GM08714 (cell line): ENCODE data around the gene RABGAP1L.

ENCODE experiments used
- H3K4me3 ChIP-seq: fragments of 200-500 bp; sonication (Bioruptor generic); 2 replicates; pipeline ENCODE4 v1.5.1; 2014; ENCODE audit warnings: mild to moderate bottlenecking, low read length, inconsistent platforms
- ZNF274 ChIP-seq: IDR thresholded peaks from 2 replicates; pipeline ENCODE4 v1.6.1; 2012; ENCODE audit warnings: mild to moderate bottlenecking, low read depth, low read length

RABGAP1L gene

DNA sequence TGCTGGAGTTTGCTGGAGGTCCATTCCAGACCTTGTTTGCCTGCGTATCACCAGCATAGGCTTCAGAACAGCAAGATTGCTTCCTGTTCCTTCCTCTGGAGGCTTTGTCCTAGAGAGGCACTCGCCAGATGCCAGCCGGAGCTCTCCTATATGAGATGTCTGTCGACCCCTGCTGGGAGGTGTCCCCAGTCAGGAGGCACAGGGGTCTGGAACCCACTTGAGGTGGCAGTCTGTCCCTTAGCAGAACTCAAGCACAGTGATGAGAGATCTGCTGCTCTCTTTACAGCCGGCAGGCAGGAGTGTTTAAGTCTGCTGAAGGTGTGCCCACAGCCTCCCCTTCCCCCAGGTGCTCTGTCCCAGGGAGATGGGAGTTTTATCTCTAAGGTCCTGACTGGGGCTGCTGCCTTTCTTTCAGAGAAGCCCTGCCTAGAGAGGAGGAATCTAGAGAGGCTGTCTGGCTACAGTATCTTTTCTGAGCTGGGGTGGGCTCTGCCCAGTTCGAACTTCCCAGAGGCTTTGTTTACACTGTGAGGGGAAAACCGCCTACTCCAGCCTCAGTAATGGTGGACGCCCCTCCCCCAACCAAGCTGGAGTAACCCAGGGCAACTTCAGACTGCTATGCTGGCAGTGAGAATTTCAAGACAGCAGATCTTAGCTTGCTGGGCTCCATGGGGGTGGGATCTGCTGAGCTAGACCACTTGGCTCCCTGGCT lies 493.4 kb downstream of the RABGAP1L start:
- H3K4me3 ChIP-seq = no peak overlapping the region
- no peak for TF ChIP-seq ZNF274

GRCh38 chr1:174654560-174654959 lies 495.2 kb downstream of the RABGAP1L start:
- H3K4me3 ChIP-seq = no peak overlapping the region
- TF ChIP-seq ZNF274 = no peak

DNA sequence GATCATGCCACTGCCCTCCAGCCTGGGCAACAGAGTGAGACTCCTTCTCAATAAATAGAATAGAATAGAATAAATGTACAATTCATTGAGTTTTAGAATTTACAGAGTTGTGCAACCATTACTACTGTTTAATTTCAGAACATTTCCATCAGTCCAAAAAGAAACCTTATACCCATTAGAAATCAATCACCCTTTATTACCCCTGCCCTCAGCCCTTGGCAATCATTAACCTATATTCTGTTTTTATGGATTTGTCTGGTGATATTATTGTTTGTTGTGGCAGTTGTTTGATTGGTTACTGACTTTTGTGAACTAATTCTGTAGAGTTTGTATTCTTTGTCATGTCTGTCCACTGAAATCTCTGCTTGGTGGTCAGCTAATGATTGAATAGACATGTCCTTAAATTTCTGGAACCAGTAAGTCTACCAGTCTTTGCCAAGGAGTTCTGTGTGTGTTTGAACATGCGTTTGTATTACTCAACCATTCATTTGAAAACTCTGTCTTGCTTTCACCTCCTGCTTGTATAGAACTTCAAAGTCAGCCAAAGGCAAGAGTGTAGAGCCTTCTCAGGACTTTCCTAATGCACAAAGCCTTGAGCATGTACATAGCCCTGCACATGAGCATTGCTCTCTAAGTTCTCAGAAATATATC lies 497.2 kb downstream of the RABGAP1L start:
- TF ChIP-seq ZNF274 = no peak
- H3K4me3 ChIP-seq = no peak overlapping the region

DNA sequence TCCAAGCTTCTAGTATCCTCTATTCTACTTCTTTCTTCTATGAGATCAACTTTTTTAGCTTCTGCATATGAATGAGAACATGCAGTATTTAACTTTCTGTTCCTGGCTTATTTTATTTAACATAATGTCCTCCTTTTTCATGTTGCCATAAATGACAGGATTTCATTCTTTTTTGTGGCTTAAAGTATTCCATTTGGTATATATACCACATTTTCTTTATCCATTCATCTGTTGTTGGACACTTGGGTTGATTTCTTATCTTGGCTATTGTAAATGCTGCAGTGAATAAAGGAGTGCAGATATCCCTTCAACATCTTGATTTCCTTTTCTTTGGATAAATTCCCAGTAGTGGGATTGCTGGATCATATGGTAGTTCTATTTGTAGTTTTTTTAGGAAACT lies 498.1 kb downstream of the RABGAP1L start:
- no peak for TF ChIP-seq ZNF274
- H3K4me3 ChIP-seq = no peak overlapping the region

GRCh38 chr1:174657893-174658292 lies 498.6 kb downstream of the RABGAP1L start:
- no peak for TF ChIP-seq ZNF274
- no peak overlapping the region for H3K4me3 ChIP-seq

DNA sequence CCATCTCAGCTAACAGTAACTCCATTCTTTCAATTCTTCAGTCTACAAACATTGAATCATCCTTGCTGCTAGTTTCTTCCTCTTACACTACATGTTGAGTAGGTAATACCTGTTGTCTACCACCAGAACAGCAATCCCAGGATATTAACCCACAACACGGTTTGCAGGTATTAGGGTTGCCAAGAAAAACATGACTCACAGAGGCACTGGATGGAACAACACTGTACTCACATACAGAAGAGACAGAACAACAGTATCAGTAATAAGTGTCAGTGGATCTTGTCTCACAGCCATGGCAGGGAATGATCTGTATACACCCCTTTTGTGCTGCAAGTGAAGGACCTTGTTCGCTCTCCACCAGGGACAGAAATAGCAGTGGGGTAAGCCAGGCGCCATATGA lies 500.5 kb downstream of the RABGAP1L start:
- H3K4me3 ChIP-seq = no peak overlapping the region
- TF ChIP-seq ZNF274 = no peak

- no peak overlapping the region for H3K4me3 ChIP-seq
- TF ChIP-seq ZNF274 = no peak
Measured at GRCh38 chr1:174660476-174660875, 501.2 kb downstream of the RABGAP1L start.

DNA sequence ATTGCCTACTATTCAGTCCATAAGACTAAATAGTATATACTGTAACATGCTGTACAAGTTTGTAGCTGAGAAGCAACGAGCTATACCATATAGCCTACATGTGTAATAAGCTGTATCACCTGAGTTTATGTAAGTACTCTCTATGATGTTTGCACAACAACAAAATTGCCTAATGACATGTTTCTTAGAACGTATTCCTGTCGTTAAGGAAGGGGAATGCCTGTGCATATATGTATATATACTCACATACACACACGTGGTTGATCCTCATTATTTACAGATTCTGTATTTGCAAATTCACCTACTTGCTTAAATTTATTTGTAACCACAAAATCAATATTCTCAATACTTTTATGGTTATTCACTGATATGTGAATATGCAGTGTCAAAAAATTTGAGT lies 504.0 kb downstream of the RABGAP1L start:
- no peak for TF ChIP-seq ZNF274
- H3K4me3 ChIP-seq = no peak overlapping the region

- no peak for TF ChIP-seq ZNF274
- H3K4me3 ChIP-seq = no peak overlapping the region
Measured at GRCh38 chr1:174666248-174666647, 506.9 kb downstream of the RABGAP1L start.

- TF ChIP-seq ZNF274 = no peak
- H3K4me3 ChIP-seq = no peak overlapping the region
Measured at GRCh38 chr1:174671826-174672225, 512.5 kb downstream of the RABGAP1L start.

DNA sequence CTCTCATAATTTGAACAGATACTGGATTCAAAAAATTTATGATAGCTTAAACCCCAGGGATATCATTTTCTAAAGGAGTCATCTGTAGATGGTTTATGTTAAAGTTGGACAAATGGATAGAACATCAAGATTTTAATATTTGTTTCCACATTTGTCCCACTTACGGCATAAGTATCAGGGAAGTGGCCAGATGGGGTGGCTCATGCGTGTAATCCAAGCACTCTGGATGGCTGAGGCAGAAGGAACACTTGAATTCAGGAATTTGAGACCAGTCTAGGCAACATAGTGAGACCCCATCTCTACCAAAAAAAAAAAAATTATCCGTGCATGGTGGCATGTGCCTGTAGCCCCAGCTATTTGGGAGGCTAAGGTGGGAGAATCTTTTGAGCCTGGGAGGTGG lies 517.5 kb downstream of the RABGAP1L start:
- no peak overlapping the region for H3K4me3 ChIP-seq
- TF ChIP-seq ZNF274 = no peak

DNA sequence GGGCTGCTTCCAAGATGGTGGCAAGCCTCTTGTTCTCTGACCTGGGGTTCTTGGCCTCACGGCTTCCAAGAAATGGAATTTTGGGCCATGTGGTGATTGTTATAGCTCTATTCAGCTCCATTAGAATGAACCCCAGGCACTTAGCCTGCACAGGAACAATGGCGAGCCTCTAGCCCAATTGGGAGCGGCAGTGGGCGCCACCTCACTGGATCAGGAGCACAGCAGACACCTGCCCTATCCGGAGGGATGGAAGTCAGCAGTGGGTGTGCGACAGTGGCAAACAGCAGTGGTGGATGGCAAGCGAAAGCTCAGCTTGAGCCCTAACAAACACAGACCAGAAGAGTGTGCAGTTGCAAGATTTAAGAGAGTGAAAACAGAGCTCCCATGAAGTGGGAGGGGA lies 519.3 kb downstream of the RABGAP1L start:
- no peak overlapping the region for H3K4me3 ChIP-seq
- no peak for TF ChIP-seq ZNF274

DNA sequence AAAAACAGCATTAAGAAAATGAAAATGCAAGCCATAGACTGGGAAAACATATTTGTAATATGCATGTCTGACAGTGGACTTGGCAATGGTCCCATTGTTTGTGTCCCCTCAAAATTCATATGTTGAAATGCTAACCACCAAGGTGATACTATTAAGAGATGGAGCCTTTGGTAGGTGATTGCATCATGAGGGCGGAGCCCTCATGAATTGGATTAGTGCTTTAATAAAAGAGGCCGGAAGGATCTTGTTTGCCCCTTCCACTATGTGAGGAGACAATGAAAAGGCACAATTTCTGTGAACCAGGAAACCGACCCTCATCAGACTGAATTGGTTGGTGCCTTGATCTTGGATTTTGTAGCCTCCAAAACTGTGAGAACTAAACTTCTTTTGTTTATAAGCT lies 520.8 kb downstream of the RABGAP1L start:
- H3K4me3 ChIP-seq = no peak overlapping the region
- TF ChIP-seq ZNF274 = no peak

- TF ChIP-seq ZNF274 = no peak
- H3K4me3 ChIP-seq = no peak overlapping the region
Measured at GRCh38 chr1:174682419-174683008, 523.2 kb downstream of the RABGAP1L start.

GRCh38 chr1:174686213-174686612 lies 526.9 kb downstream of the RABGAP1L start:
- no peak for TF ChIP-seq ZNF274
- H3K4me3 ChIP-seq = no peak overlapping the region
